HG02981 (cell line): ENCODE data around the gene ASB5.
"Not testable (repeated sequence)": the region's sequence is repeated elsewhere in the genome, so short reads cannot be mapped to it uniquely, and the experiment has no call there.

Experiments used
- ATAC-seq: cut with Tn5 transposase; IDR thresholded peaks from one replicate; pipeline ENCODE4 v1.9.1; 2021; ENCODE audit warnings: mild to moderate bottlenecking, moderate library complexity; ENCODE audit not compliant: unreplicated experiment

The ASB5 gene, protein sequence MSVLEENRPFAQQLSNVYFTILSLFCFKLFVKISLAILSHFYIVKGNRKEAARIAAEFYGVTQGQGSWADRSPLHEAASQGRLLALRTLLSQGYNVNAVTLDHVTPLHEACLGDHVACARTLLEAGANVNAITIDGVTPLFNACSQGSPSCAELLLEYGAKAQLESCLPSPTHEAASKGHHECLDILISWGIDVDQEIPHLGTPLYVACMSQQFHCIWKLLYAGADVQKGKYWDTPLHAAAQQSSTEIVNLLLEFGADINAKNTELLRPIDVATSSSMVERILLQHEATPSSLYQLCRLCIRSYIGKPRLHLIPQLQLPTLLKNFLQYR

GRCh38 chr4:176268963-176269362 lies at the start of gene ASB5:
Gene ASB5, minus strand, starts transcription at chr4:176269222. Its CDS starts 114 bp downstream, at chr4:176269108.
- ATAC-seq = no peak

DNA sequence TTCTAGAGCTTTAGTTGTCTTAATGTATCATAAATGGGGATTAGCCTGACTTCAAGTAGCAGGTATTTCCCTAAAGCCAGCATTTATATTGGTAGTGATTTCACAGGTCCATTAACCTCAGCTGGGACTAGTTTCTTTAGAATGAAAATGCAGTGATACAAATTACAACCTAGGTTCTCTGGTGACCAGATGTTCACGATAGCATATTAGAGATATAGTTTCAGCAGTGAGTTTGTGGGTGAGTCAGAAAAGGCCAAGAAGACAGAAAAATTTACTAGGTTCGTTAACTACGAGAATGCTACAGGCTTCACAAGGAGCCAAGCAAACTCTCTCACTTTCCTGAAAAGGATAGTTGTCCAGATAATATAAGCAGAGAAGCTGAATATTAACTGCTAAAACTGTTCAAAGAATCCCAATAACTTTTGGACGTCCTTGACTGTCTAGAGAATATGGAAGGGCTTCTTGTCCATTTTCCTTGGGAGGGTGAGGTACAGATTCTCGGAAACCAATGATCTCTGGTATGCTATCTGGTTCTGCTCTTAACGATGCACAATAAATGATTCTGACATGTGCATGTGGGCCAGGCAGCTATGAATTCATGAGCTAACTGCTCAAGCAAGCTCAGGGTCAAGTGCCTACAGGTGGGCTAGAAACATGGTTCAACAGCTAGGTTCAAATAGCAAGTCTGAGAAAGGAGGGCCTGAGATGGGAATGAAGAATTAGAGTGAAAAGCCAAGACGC lies 44.7 kb upstream of the ASB5 start:
- no peak for ATAC-seq

DNA sequence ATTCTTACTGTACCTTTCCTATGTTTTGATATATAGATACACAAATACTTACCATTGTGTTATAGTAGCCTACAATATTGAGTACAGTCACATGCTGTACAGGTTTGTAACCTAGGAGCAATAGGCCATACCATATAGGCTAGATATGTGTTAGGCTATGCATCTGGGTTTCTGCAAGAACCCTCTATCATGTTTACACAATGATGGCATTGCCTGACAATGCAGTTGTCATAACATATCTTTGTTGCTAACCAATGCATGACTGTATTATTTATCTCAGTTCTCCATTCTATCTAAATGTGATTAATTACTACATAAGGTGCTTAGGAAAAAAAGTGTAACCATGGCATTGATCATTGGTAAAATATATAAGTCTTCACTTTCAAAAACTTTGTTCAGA lies 40.8 kb upstream of the ASB5 start:
- ATAC-seq = peak; percentile 29

GRCh38 chr4:176309046-176309445 lies 40.0 kb upstream of the ASB5 start:
- ATAC-seq = peak; percentile 99

GRCh38 chr4:176308441-176308840 lies 39.4 kb upstream of the ASB5 start:
- ATAC-seq = no peak

DNA sequence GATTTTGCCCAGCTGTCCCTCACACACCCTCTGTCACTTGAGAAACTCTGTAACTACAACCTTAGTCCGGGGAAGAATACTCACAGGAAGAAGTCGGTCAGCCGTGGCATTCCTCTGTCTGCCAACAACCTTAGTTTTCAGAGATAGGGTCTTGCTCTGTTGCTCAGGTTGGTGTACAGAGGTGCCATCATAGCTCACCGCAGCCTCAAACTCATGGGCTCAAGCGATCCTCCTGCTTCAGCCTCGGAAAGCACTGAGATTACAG lies 38.6 kb upstream of the ASB5 start:
- no peak for ATAC-seq

DNA sequence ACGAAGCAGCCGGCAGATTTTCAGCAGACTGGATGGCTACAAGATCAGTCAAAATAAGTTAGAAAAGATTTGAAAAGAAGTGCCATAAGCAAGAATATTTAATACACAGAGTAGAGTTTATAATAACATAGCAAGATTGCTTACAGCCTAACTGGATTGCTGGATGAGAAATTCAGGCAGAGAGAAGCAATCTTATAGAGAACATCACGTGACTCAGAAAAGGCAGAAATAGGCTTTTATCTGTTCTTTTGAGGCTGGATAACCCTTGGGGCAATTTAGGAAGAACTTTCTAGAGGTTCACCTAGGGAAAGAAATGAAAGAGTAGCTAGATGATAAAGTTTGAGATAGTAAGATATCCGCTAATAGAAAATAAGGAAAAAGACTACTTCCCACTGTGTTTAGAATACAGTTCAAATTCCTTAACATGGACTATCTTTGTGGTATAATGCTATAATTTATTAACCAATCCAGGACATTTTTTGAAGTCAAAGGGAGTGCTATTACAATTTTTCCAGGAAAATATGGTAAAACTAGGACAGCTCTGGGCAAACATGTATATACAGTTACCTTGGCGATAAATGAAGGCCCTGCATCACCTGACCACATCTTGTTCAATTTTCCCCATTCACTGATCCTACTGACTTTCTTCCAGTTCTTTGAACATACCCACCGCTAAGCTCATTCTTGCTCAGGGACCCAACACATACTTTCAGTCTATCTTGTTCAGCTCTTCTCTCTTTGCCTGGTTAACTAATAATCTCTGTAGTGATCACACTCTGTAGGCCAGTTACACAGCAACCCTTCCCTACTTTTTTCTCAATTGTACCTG lies 38.0 kb upstream of the ASB5 start:
- ATAC-seq = no peak

DNA sequence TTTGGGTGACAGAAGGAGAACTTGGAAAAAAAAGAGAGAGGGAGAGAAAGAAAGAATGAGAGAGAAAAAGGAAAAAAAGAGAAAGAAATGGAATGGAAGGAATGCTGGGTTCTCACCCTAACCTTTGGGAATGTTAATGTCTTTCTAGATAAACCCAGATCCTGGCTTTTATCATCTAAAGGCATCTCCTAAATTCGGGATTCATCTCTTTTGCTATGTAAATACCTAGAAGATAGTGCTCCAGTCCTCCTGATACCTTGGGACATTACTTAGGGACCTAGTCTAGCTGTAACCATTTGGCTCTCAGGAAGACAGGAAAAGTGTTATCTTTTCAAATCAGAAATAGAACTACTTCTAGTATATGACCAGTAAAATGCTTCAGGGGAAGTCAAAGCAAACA lies 34.9 kb upstream of the ASB5 start:
- no peak for ATAC-seq

- ATAC-seq = no peak
Observed at GRCh38 chr4:176302283-176303275, 33.6 kb upstream of the ASB5 start.

DNA sequence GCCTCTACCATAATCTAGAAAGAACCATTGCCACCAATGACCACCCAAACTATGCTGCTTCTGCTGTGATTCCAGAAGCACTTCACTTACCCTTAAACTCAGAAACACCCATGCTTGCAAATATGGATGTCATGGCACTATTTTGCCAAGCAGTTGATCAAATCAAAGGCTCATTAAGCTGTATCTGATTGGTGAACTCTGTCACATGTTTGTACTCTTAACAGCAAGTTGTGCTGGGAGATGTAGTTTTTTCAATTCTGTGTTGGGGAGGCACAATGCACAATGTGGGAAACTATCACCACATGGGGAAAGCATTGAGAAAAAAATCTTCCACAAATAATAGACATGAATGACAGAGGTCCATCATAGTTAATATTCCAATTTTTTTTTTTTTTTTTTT lies 31.5 kb upstream of the ASB5 start:
- ATAC-seq = peak; percentile 51

GRCh38 chr4:176300036-176300435 lies 31.0 kb upstream of the ASB5 start:
- no peak for ATAC-seq

- no peak for ATAC-seq
Observed at GRCh38 chr4:176298664-176299063, 29.6 kb upstream of the ASB5 start.

DNA sequence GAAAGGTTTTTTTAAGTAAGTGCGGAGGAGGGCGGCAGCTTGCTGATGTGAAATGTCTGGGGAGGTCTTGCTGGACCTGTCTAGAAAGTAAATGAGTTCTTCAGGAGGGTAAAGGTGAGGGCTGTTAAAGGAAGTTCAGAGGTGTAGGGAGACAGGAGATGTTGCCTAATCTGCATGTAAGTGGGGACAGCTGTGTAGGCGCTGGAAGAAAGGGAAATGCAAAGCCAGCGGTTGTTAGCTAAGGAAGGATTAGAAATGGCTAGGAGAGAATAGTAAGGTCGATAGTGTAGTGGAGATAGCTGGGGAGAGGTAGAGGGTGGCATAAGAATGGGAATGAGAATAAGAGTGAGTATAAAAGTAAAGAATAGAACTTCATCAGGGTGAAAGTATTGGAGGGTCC lies 26.9 kb upstream of the ASB5 start:
- not testable (repeated sequence) for ATAC-seq

GRCh38 chr4:176293660-176294059 lies 24.6 kb upstream of the ASB5 start:
- ATAC-seq = no peak

DNA sequence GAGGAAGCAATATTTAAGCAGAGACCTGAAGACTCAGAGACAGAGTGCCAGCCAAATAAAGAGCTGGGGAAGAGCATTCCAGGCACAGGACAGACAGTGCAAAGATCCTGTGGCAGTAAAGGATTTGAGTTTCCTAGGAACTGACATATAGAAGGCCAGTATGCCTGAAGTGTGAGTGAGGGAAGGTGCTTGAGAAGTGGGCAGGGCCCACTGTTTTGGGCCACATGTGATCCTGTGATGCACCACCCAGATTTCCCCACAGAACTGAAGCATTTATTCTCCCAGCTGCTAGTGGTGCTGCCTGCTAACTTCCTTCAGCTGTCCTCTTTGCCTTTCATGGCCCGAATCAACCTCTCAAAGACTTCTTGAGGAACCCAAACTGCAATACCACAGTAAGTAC lies 23.9 kb upstream of the ASB5 start:
- no peak for ATAC-seq

GRCh38 chr4:176291748-176292147 lies 22.7 kb upstream of the ASB5 start:
- no peak for ATAC-seq

DNA sequence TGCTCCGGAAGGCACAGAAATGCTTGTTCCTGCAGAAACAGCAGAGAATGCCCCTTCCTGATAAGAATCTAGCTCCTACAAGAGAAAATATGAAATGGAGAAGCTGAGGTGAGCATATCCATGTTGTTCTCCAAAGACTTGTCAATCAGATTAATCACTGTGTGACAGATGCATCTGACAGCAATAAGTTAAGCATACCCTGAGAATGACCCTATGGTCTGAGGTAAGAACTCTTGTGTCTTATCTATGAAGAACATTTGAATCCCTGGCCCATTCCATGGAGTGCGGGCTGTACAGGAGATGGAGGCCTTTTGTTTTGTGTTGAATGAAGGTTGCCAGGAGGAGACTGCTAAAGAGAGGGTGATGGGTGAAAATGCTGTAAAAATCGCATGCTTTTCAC lies 21.5 kb upstream of the ASB5 start:
- ATAC-seq = no peak

- no peak for ATAC-seq
Observed at GRCh38 chr4:176289561-176289960, 20.5 kb upstream of the ASB5 start.

- ATAC-seq = no peak
Observed at GRCh38 chr4:176288020-176288419, 19.0 kb upstream of the ASB5 start.

GRCh38 chr4:176287546-176287945 lies 18.5 kb upstream of the ASB5 start:
- ATAC-seq = no peak

GRCh38 chr4:176286728-176287127 lies 17.7 kb upstream of the ASB5 start:
- ATAC-seq = no peak
